Mesothelial cell of epicardium (in vitro differentiated cells): Measurements from ENCODE around the gene SMARCD2. TPM values are rescaled to one million over a fixed set of nuclear protein-coding genes. Genes with fewer than 3 reads are reported as not detected.
"Not testable (repeated sequence)": the region's sequence is repeated elsewhere in the genome, so short reads cannot be mapped to it uniquely, and the experiment has no call there.

Experiments
- DNase-seq, 2 experiments: peaks; one replicate each; pipeline ENCODE4 v3.0.0; 2021; ENCODE audit warnings: low spot score in 2 of 2; ENCODE audit not compliant: unreplicated experiment in 2 of 2
- H3K27ac Mint-ChIP-seq: 2 replicates; pipeline ENCODE4 v1.8.0; 2021; ENCODE audit warnings: mixed read lengths
- H3K27me3 Mint-ChIP-seq: 2 replicates; pipeline ENCODE4 v1.8.0; 2021; ENCODE audit warnings: low read depth, mixed read lengths
- H3K36me3 Mint-ChIP-seq: 2 replicates; pipeline ENCODE4 v1.8.0; 2021; ENCODE audit warnings: mixed read lengths
- H3K4me1 Mint-ChIP-seq: 2 replicates; pipeline ENCODE4 v1.8.0; 2021; ENCODE audit warnings: mixed read lengths
- H3K4me3 Mint-ChIP-seq: 2 replicates; pipeline ENCODE4 v1.8.0; 2021; ENCODE audit warnings: mild to moderate bottlenecking, moderate library complexity, mixed read lengths
- H3K9me3 Mint-ChIP-seq: 2 replicates; pipeline ENCODE4 v1.8.0; 2021; ENCODE audit warnings: mixed read lengths
- total RNA-seq: library from RNA; stranded (reverse); gene quantifications from 3 replicates; pipeline ENCODE4 v1.2.1, GENCODE V29; 2021
- TF ChIP-seq, protein P1 (sequence below): fragments of 200-600 bp; sonication (generic); IDR thresholded peaks from one replicate; pipeline ENCODE4 v1.5.0; 2021; ENCODE audit warnings: antibody characterized with exemption; ENCODE audit not compliant: unreplicated experiment

Gene SMARCD2
- total RNA-seq, 1 donor from 2014 or later = 72.3 TPM

DNA sequence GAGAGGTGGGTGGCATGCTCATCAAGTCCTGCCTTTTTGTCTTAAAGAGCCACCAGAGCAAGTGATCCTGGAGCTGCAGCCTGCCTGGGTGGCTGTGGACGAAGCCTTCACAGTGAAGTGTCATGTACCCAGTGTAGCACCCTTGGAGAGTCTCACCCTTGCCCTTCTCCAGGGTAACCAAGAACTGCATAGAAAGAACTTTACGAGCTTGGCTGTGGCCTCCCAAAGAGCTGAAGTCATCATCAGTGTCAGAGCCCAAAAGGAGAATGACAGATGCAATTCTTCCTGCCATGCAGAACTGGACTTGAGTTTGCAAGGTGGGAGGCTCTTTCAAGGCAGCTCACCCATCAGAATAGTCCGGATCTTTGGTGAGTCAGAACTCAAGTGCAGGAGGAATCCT lies 16.8 kb upstream of the SMARCD2 start:
- no peaks in the 10 kb centered on the region for H3K4me1 Mint-ChIP-seq
- no peaks in the 10 kb centered on the region for H3K9me3 Mint-ChIP-seq
- TF ChIP-seq, protein P1, sequence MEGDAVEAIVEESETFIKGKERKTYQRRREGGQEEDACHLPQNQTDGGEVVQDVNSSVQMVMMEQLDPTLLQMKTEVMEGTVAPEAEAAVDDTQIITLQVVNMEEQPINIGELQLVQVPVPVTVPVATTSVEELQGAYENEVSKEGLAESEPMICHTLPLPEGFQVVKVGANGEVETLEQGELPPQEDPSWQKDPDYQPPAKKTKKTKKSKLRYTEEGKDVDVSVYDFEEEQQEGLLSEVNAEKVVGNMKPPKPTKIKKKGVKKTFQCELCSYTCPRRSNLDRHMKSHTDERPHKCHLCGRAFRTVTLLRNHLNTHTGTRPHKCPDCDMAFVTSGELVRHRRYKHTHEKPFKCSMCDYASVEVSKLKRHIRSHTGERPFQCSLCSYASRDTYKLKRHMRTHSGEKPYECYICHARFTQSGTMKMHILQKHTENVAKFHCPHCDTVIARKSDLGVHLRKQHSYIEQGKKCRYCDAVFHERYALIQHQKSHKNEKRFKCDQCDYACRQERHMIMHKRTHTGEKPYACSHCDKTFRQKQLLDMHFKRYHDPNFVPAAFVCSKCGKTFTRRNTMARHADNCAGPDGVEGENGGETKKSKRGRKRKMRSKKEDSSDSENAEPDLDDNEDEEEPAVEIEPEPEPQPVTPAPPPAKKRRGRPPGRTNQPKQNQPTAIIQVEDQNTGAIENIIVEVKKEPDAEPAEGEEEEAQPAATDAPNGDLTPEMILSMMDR = no peak
- DNase-seq = no peak
- H3K27ac Mint-ChIP-seq = no peak overlapping the region
- peaks cover 23% of the 10 kb centered on the region for H3K27me3 Mint-ChIP-seq
- no peaks in the 10 kb centered on the region for H3K36me3 Mint-ChIP-seq
- H3K4me3 Mint-ChIP-seq = no peak overlapping the region

DNA sequence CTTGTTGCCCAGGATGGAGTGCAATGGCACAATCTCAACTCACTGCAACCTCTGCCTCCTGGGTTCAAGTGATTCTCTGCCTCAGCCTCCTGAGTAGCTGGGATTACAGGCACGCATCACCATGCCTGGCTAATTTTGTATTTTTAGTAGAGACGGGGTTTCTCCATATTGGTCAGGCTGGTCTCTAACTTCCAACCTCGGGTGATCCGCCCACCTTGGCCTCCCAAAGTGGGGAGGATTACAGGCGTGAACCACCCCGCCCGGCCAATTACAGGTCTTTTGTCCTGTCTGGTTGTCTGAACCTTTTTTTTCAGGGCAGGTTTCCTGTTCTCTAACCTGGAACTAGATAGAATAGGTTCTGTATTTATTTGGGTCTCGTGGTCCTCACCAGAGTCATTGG lies 13.9 kb upstream of the SMARCD2 start:
- H3K4me1 Mint-ChIP-seq, H3K9me3 Mint-ChIP-seq, H3K36me3 Mint-ChIP-seq, DNase-seq, H3K4me3 Mint-ChIP-seq, H3K27ac Mint-ChIP-seq: not testable (repeated sequence)
- H3K27me3 Mint-ChIP-seq = peaks cover 24% of the 10 kb centered on the region

DNA sequence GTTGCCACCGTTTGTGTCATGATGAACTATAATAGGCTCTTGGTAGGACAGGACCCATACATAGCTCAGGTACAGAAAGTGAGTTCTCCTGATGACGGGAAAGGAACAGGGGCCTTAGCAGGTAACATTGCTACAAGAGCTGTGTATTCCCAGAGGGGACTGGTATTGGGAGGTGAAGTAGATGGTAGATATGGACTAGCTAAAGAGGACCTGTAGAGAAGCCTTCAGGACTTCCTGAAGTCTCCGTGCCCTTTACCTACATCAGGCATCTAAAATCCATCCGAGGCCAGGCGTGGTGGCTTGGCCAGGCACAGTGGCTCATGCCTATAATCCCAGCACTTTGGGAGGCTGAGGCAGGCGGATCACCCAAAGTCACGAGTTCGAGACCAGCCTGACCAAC lies 12.7 kb upstream of the SMARCD2 start:
- Mint-ChIP-seq H3K4me1 (no peaks in the 10 kb centered on the region), H3K27ac (no peak overlapping the region), H3K9me3 (no peaks in the 10 kb centered on the region), H3K27me3 (peaks cover 23% of the 10 kb centered on the region), H3K4me3 (no peak overlapping the region), H3K36me3 (no peaks in the 10 kb centered on the region)
- DNase-seq = no peak
- TF ChIP-seq, protein P1 = no peak

DNA sequence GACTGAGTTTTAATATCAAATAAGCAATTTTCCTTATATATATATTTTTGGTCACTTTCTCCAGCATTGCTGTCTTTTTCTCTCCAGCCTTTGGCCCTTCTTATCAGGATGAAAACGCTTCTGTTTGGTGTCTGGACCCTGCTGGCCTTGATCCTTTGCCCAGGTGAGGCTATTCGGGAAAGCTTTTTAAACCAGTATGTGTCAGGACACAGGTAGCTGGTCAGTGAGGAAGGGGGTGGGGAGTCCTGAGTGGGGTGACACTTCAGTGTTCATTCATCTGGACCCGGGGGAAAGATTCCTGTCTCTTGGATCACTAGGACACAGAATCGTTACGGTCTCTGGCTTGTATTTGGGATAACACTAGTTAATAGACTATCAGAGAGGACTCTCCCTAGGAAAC lies 12.2 kb upstream of the SMARCD2 start:
- no peaks in the 10 kb centered on the region for H3K4me1 Mint-ChIP-seq
- H3K27ac Mint-ChIP-seq = no peak overlapping the region

DNA sequence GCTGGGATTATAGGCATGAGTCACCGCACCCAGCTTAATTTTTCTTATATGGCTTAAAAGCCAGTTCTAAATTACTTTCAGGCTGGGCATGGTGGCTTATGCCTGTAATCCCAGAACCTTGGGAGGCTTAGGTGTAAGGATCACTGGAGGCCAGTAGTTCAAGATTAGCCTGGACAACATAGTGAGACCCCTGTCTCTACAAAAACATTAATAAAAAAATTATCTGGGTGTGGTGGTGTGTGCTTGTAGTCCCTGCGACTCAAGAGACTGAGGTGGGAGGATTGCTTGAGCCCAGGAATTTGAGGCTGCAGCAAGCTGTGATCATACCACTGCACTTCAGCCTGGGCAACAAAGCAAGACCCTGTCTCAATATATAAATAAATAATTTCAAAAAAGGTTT lies 10.8 kb upstream of the SMARCD2 start:
- TF ChIP-seq, protein P1 = no peak
- Mint-ChIP-seq H3K27me3 (peaks cover 12% of the 10 kb centered on the region), H3K27ac (no peak overlapping the region), H3K36me3 (peaks cover 3% of the 10 kb centered on the region), H3K9me3 (peaks cover 4% of the 10 kb centered on the region), H3K4me3 (no peak overlapping the region), H3K4me1 (peaks cover 3% of the 10 kb centered on the region)
- DNase-seq = no peak

More for the DNA sequence above, 12.2 kb upstream of the SMARCD2 start:
- TF ChIP-seq, protein P1 = no peak
- no peaks in the 10 kb centered on the region for H3K9me3 Mint-ChIP-seq
- peaks cover 18% of the 10 kb centered on the region for H3K27me3 Mint-ChIP-seq
- H3K4me3 Mint-ChIP-seq = no peak overlapping the region
- DNase-seq = no peak
- no peaks in the 10 kb centered on the region for H3K36me3 Mint-ChIP-seq

DNA sequence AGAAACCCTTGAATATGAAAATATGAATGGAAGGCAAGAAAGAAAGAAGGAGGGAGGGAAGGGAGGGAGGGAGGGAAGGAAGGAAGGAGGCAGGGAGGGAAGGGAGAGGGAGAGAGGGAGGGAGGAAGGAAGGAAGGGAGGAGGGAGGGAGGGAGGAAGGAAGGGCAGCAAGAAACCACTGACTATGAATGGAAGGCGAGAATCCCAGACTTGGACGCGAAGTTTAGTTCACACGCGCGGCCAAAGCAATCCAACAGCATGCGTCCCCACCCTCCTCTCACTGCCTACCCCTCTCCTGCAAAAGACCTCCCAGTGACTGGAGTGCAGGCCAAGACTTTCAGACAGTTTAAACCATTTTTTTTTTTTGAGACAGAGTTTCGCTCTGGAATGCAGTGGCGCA lies 7.9 kb upstream of the SMARCD2 start:
- no peak for DNase-seq
- no peak overlapping the region for H3K4me3 Mint-ChIP-seq
- H3K4me1 Mint-ChIP-seq = peaks cover 3% of the 10 kb centered on the region
- H3K27ac Mint-ChIP-seq = no peak overlapping the region
- H3K9me3 Mint-ChIP-seq = peaks cover 9% of the 10 kb centered on the region
- H3K27me3 Mint-ChIP-seq = peaks cover 10% of the 10 kb centered on the region
- peaks cover 3% of the 10 kb centered on the region for H3K36me3 Mint-ChIP-seq
- TF ChIP-seq, protein P1 = no peak
